Activated T-helper 9 cell treated with anti-CD3 and anti-CD28 coated beads, Interleukin-2, amount 50 U/mL, for 16 hours (primary cell): ENCODE data around the gene CTU1.

Experiments
- DNase-seq: peaks from one replicate; pipeline ENCODE4 v3.0.0-alpha.2; 2020; ENCODE audit warnings: low read depth

CTU1 gene

GRCh38 chr19:51131780-51132680 lies 23.8 kb upstream of the CTU1 start:
- DNase-seq = no peak

GRCh38 chr19:51129716-51130115 lies 21.5 kb upstream of the CTU1 start:
- DNase-seq = no peak

GRCh38 chr19:51128227-51128626 lies 20.0 kb upstream of the CTU1 start:
- no peak for DNase-seq

- no peak for DNase-seq
Measured at GRCh38 chr19:51127755-51128154, 19.5 kb upstream of the CTU1 start.

GRCh38 chr19:51127032-51127431 lies 18.8 kb upstream of the CTU1 start:
- no peak for DNase-seq

- no peak for DNase-seq
Measured at GRCh38 chr19:51125421-51126075, 17.3 kb upstream of the CTU1 start.

GRCh38 chr19:51124729-51125128 lies 16.5 kb upstream of the CTU1 start, which contains the start of gene SIGLEC9:
Gene SIGLEC9, plus strand, starts transcription at chr19:51124906. Its CDS starts 69 bp downstream, at chr19:51124975.
- no peak for DNase-seq

GRCh38 chr19:51124216-51124615 lies 16.0 kb upstream of the CTU1 start:
- no peak for DNase-seq

- DNase-seq = no peak
Measured at GRCh38 chr19:51123802-51124201, 15.6 kb upstream of the CTU1 start.

GRCh38 chr19:51123381-51123800 lies 15.2 kb upstream of the CTU1 start:
- no peak for DNase-seq

- no peak for DNase-seq
Measured at GRCh38 chr19:51122112-51122981, 14.1 kb upstream of the CTU1 start.

- no peak for DNase-seq
Measured at GRCh38 chr19:51121257-51121656, 13.0 kb upstream of the CTU1 start.

- no peak for DNase-seq
Measured at GRCh38 chr19:51120160-51120559, 12.0 kb upstream of the CTU1 start.

- DNase-seq = no peak
Measured at GRCh38 chr19:51119611-51120010, 11.4 kb upstream of the CTU1 start.

- DNase-seq = no peak
Measured at GRCh38 chr19:51119101-51119500, 10.9 kb upstream of the CTU1 start.

GRCh38 chr19:51116736-51117286 lies 8.6 kb upstream of the CTU1 start:
- DNase-seq = no peak

- no peak for DNase-seq
Measured at GRCh38 chr19:51114087-51114729, 6.0 kb upstream of the CTU1 start.

GRCh38 chr19:51111606-51112005 lies 3.4 kb upstream of the CTU1 start:
- DNase-seq = no peak

GRCh38 chr19:51110666-51110971 lies 2.4 kb upstream of the CTU1 start:
- DNase-seq = no peak

GRCh38 chr19:51108805-51109146 lies 567 bp upstream of the CTU1 start:
- DNase-seq = no peak

- DNase-seq = no peak
Measured at GRCh38 chr19:51107406-51108065, 673 bp downstream of the CTU1 start.
